ENCODE results near the gene SPEN. TPM values are rescaled to one million over a fixed set of nuclear protein-coding genes. Genes with fewer than 3 reads are reported as not detected.
"Not testable (repeated sequence)": the region's sequence is repeated elsewhere in the genome, so short reads cannot be mapped to it uniquely, and the experiment has no call there.

SPEN gene
- total RNA-seq, 5 donors from 2014 or later (not counting 1 experiment from before 2014, with no cell fraction given) = 69.9 to 81.1 (median 72.1) TPM

DNA sequence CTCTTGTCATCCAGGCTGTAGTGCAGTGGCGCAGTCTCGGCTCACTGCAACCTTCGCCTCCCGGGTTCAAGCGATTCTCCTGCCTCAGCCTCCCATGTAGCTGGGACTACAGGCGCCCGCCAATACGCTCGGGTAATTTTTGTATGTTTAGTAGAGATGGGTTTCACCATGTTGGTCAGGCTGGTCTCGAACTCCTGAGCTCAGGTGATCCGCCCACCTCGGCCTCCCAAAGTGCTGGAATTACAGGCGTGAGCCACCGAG, 11.1 kb upstream of the SPEN start:
- peak overlapping the region; percentile 90 to 95 (median 92) for H3K4me3 Mint-ChIP-seq
- H3K27ac ChIP-seq (ENCODE audit: low read length) = peak overlapping the region; percentile 93
- H3K4me1 Mint-ChIP-seq = peaks cover 11 to 25% (median 22%) of the 10 kb centered on the region in 3 donors
- H3K4me1 ChIP-seq (ENCODE audit: control insufficient read depth in 1 of 2, extremely low read depth in 1 of 2, insufficient read depth in 2 of 2, low read length in 2 of 2) = peaks cover 3 to 39% of the 10 kb centered on the region in 2 experiments
- H3K9me3 ChIP-seq; DNase-seq; H3K36me3 ChIP-seq (ENCODE audit: control insufficient read depth in 2 of 2, extremely low read depth in 1 of 2, insufficient read depth in 1 of 2, low read length in 1 of 2); CTCF ChIA-PET; H3K9me3 Mint-ChIP-seq; ATAC-seq (replicated peaks in 1 of 4); H3K27me3 Mint-ChIP-seq; H3K27me3 ChIP-seq (replicated peaks in 1 of 2; ENCODE audit: control insufficient read depth in 2 of 2, extremely low read depth in 1 of 2, insufficient read depth in 2 of 2, low read length in 1 of 2); H3K36me3 Mint-ChIP-seq: not testable (repeated sequence)
- peak overlapping the region; percentile 69 to 75 for H3K4me3 ChIP-seq (ENCODE audit: control insufficient read depth in 1 of 2, extremely low read depth in 1 of 2, low read length in 1 of 2)
- POLR2A ChIA-PET = interaction anchor here in 1 of 2 donors (1.1 to 2.1 kb wide), 3 partner anchors 11 to 140 kb away, joined by 3 to 6 read pairs (median 5); partner anchors contain the start of genes SPEN and ZBTB17
- H3K27ac Mint-ChIP-seq = peak overlapping the region; percentile 97
- WGBS (ENCODE audit: insufficient coverage) = 83% methylated on average over 7 of the region's 14 CpGs

DNA sequence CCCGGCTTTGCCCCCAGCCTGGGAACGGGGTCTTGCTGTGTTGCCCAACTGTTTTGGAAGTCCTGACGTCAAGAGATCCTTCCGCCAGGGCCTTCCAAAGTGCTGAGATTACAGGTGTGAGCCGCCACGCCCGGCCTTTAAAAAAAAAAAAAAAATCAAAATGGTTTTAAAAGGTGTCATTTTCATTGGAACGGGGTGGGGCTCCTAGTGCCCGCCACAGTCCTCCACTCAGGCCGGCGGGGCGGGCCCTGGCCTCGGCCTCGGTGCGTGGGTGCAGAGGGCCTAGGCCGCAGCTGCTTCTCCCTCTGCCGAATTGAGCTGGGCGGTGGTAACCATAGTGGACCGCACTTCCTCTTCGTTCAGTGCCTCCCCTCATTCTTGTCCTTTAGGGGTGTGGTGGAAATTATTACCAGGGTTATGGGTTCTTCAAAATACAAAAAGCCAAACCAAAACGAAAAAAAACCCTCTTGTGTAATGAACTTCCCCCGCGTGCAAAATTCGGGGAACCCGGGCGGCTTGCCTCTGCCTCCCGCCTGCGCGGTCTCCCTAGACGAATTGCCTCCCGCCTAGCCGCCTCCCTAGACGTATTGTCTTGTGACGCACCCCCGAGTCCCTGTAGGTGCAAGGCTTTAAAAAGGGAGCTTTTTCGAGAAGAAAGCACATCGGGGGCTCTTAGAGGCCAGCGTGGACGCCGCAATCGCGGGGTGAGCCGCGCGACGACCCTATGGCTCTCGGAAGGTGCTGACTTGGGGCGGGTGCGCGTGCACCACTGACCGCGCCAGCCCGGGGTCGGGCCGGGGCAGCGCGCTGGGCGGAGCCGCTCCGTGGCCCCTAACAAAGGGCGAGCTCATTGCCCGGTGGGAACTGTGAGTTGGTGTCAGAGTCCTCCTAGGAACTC, 10.5 kb upstream of the SPEN start:
- peak overlapping the region; percentile 93 for H3K27ac ChIP-seq (ENCODE audit: low read length)
- Mint-ChIP-seq H3K27ac (peak overlapping the region; percentile 61 to 97), H3K4me1 (peaks cover 6 to 20% (median 18%) of the 10 kb centered on the region in 3 donors), H3K9me3 (no peaks in the 10 kb centered on the region), H3K4me3 (peak overlapping the region; percentile 90 to 95 (median 92)), H3K36me3 (no peaks in the 10 kb centered on the region), H3K27me3 (no peaks in the 10 kb centered on the region)
- H3K4me1 ChIP-seq (ENCODE audit: control insufficient read depth in 1 of 2, extremely low read depth in 1 of 2, insufficient read depth in 2 of 2, low read length in 2 of 2) = peaks cover 3 to 39% of the 10 kb centered on the region in 2 experiments
- DNase-seq = peak in 34 of 35 experiments; percentile 11 to 71 (median 46)
- H3K9me3 ChIP-seq = no peaks in the 10 kb centered on the region
- H3K27me3 ChIP-seq (replicated peaks in 1 of 2; ENCODE audit: control insufficient read depth in 2 of 2, extremely low read depth in 1 of 2, insufficient read depth in 2 of 2, low read length in 1 of 2) = no peaks in the 10 kb centered on the region
- H3K4me3 ChIP-seq (ENCODE audit: control insufficient read depth in 1 of 2, extremely low read depth in 1 of 2, low read length in 1 of 2) = peak overlapping the region; percentile 17 to 46
- no peaks in the 10 kb centered on the region for H3K36me3 ChIP-seq (ENCODE audit: control insufficient read depth in 2 of 2, extremely low read depth in 1 of 2, insufficient read depth in 1 of 2, low read length in 1 of 2)
- 59% methylated on average over 52 of the region's 62 CpGs for WGBS (ENCODE audit: insufficient coverage)
- CTCF ChIA-PET = interaction anchor here in 1 of 2 donors (0.5 kb wide), 1 partner anchor 42 kb away, joined by 6 read pairs; no protein-coding TSS in a partner anchor
- POLR2A ChIA-PET = interaction anchor here in 1 of 2 donors (0.7 to 2.1 kb wide), 4 partner anchors 10 to 1261 kb away, joined by 3 to 6 read pairs (median 4); partner anchors contain the start of genes SPEN and ZBTB17
- no peak for ATAC-seq (replicated peaks in 1 of 4)

DNA sequence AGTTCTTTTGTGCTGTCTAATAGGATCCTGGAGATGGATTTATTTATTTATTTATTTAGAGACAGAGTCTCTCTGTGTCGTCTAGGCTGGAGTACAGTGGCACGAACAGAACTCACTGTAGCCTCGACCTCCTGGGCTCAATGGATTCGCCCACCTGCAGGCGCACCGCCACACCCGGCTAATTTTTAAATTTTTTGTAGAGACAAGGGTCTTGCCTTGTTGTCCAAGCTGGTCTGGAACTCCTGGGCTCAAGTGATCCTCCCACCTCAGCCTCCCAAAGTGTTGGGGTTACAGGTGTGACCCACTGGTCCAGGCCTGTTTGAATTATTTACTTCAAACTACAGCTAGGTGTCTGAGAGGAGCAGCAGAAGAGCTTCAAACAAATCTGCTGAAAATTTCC, 9.6 kb upstream of the SPEN start:
- Mint-ChIP-seq H3K36me3 (no peaks in the 10 kb centered on the region), H3K4me1 (peaks cover 4 to 17% (median 15%) of the 10 kb centered on the region in 3 donors), H3K9me3 (no peaks in the 10 kb centered on the region), H3K4me3 (peak overlapping the region in 1 of 3 donors; percentile 95), H3K27me3 (no peaks in the 10 kb centered on the region), H3K27ac (peak overlapping the region in 1 of 2 donors; percentile 53)
- ChIA-PET CTCF (interaction anchor here in 1 of 2 donors (0.5 kb wide), 1 partner anchor 22 kb away, joined by 3 read pairs; no protein-coding TSS in a partner anchor), POLR2A (interaction anchor here in 1 of 2 donors (0.8 kb wide), 1 partner anchor 9 kb away, joined by 3 read pairs; the partner anchor contains the start of gene SPEN)
- WGBS (ENCODE audit: insufficient coverage) = 97% methylated on average over 6 of the region's 7 CpGs
- H3K36me3 ChIP-seq (ENCODE audit: control insufficient read depth in 2 of 2, extremely low read depth in 1 of 2, insufficient read depth in 1 of 2, low read length in 1 of 2) = no peaks in the 10 kb centered on the region
- no peak overlapping the region for H3K27ac ChIP-seq (ENCODE audit: low read length)
- no peaks in the 10 kb centered on the region for H3K9me3 ChIP-seq
- ATAC-seq (replicated peaks in 1 of 4) (no peak), DNase-seq (no peak)
- H3K4me1 ChIP-seq (ENCODE audit: control insufficient read depth in 1 of 2, extremely low read depth in 1 of 2, insufficient read depth in 2 of 2, low read length in 2 of 2) = peaks cover 3 to 30% of the 10 kb centered on the region in 2 experiments
- no peak overlapping the region for H3K4me3 ChIP-seq (ENCODE audit: control insufficient read depth in 1 of 2, extremely low read depth in 1 of 2, low read length in 1 of 2)
- H3K27me3 ChIP-seq (replicated peaks in 1 of 2; ENCODE audit: control insufficient read depth in 2 of 2, extremely low read depth in 1 of 2, insufficient read depth in 2 of 2, low read length in 1 of 2) = no peaks in the 10 kb centered on the region

DNA sequence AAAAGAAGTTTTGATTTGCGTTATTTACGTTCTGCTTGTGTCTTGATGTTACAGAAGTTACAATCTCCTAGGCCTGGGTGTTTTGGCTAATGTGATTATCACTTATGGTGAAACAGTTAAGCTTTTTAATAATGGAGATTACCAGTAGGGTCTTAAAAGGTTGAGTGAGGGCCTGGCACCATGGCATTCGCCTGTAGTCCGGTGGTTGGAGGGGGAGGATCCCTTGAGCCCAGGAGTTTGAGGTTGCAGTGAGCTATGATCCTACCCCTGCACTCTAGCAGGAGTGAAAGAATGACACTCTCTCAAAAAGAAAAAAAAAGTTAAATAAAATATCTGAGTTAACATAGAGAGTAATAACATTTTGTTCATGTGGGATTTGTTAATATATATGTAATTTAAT, 8.8 kb upstream of the SPEN start:
- Mint-ChIP-seq H3K27ac (no peak overlapping the region), H3K4me1 (peaks cover under 1 to 15% (median 12%) of the 10 kb centered on the region in 3 donors), H3K27me3 (no peaks in the 10 kb centered on the region), H3K4me3 (peak overlapping the region in 1 of 3 donors; percentile 13), H3K9me3 (no peaks in the 10 kb centered on the region), H3K36me3 (no peaks in the 10 kb centered on the region)
- no peaks in the 10 kb centered on the region for H3K27me3 ChIP-seq (replicated peaks in 1 of 2; ENCODE audit: control insufficient read depth in 2 of 2, extremely low read depth in 1 of 2, insufficient read depth in 2 of 2, low read length in 1 of 2)
- H3K4me3 ChIP-seq (ENCODE audit: control insufficient read depth in 1 of 2, extremely low read depth in 1 of 2, low read length in 1 of 2) = no peak overlapping the region
- 100% methylated on average over 2 of the region's 4 CpGs for WGBS (ENCODE audit: insufficient coverage)
- H3K4me1 ChIP-seq (ENCODE audit: control insufficient read depth in 1 of 2, extremely low read depth in 1 of 2, insufficient read depth in 2 of 2, low read length in 2 of 2) = peaks cover 0 to 24% of the 10 kb centered on the region in 2 experiments
- H3K36me3 ChIP-seq (ENCODE audit: control insufficient read depth in 2 of 2, extremely low read depth in 1 of 2, insufficient read depth in 1 of 2, low read length in 1 of 2) = no peaks in the 10 kb centered on the region
- ChIA-PET CTCF (no interaction called here), POLR2A (interaction anchor here in 1 of 2 donors (0.8 kb wide), 1 partner anchor 9 kb away, joined by 3 read pairs; the partner anchor contains the start of gene SPEN)
- no peak overlapping the region for H3K27ac ChIP-seq (ENCODE audit: low read length)
- H3K9me3 ChIP-seq = no peaks in the 10 kb centered on the region
- DNase-seq = no peak
- ATAC-seq (replicated peaks in 1 of 4) = no peak

DNA sequence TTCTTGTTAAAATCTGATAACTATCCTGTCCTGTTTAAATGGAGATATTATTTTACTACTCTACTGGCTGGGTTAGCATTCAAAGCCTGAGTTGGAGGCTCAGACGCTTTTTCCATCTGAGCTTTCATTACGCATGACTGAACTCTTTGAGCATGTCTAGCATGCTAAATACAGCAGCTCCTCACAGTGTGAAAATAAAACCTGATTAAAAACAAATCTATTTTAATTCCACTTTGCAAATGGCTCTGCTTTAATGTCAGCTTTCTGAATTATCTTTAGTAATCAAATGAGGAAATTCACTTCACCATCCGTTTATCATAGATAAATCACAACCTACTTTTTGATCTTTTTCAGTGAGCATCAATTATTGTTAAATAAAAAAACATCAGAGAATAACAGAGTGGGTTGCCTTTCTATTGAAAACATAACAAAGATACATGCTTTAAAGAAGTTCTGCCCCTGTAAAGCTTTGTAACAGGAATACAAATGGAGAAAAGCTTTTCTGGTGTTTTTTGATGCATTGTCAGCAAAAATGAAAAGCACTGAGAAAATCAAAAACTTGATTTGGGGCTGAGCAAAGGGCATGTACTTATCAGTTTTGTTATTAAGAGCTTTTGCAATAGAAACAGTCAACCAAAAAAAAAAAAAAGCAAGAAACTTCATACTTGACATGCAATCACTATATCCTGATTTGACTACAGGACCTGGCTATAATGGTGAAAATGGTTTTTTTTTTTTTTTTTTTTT, 3.5 kb upstream of the SPEN start:
- ChIA-PET POLR2A (interaction anchor here in 1 of 2 donors (0.8 kb wide), 1 partner anchor 1550 kb away, joined by 9 read pairs; no protein-coding TSS in a partner anchor), CTCF (interaction anchor here (0.6 to 1.0 kb wide), 6 partner anchors 10 to 597 kb away, joined by 3 to 13 read pairs (median 4); no protein-coding TSS in a partner anchor)
- WGBS (ENCODE audit: insufficient coverage) = no CpG with 5 or more reads among the region's 3 CpGs
- ATAC-seq (replicated peaks in 1 of 4) (no peak), DNase-seq (no peak)
- no peak overlapping the region for H3K4me3 ChIP-seq (ENCODE audit: control insufficient read depth in 1 of 2, extremely low read depth in 1 of 2, low read length in 1 of 2)
- Mint-ChIP-seq H3K27ac (no peak overlapping the region), H3K9me3 (no peaks in the 10 kb centered on the region), H3K27me3 (no peaks in the 10 kb centered on the region), H3K4me3 (no peak overlapping the region), H3K4me1 (peaks cover 23 to 26% (median 25%) of the 10 kb centered on the region in 3 donors), H3K36me3 (no peaks in the 10 kb centered on the region)
- no peaks in the 10 kb centered on the region for H3K27me3 ChIP-seq (replicated peaks in 1 of 2; ENCODE audit: control insufficient read depth in 2 of 2, extremely low read depth in 1 of 2, insufficient read depth in 2 of 2, low read length in 1 of 2)
- no peak overlapping the region for H3K27ac ChIP-seq (ENCODE audit: low read length)
- peaks cover 3 to 18% of the 10 kb centered on the region in 2 experiments for H3K4me1 ChIP-seq (ENCODE audit: control insufficient read depth in 1 of 2, extremely low read depth in 1 of 2, insufficient read depth in 2 of 2, low read length in 2 of 2)
- no peaks in the 10 kb centered on the region for H3K9me3 ChIP-seq
- H3K36me3 ChIP-seq (ENCODE audit: control insufficient read depth in 2 of 2, extremely low read depth in 1 of 2, insufficient read depth in 1 of 2, low read length in 1 of 2) = no peaks in the 10 kb centered on the region

DNA sequence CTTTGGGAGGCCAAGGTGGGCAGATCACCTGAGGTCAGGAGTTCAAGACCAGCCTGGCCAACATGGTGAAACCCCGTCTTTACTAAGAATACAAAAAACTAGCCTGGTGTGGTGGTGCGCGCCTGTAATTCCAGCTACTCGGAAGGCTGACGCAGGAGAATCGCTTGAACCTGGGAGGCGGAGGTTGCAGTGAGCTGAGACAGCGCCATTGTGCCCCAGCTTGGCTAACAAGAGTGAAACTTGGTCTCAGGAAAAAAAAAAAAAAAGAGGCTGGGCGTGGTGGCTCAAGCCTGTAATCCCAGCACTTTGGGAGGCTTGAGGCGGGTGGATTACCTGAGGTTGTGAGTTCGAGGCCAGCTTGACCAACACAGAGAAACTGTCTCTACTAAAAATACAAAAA, 1.5 kb upstream of the SPEN start:
- not testable (repeated sequence) for H3K9me3 ChIP-seq; ATAC-seq (replicated peaks in 1 of 4); DNase-seq; H3K27me3 Mint-ChIP-seq; H3K27me3 ChIP-seq (replicated peaks in 1 of 2; ENCODE audit: control insufficient read depth in 2 of 2, extremely low read depth in 1 of 2, insufficient read depth in 2 of 2, low read length in 1 of 2); H3K27ac ChIP-seq (ENCODE audit: low read length); H3K36me3 ChIP-seq (ENCODE audit: control insufficient read depth in 2 of 2, extremely low read depth in 1 of 2, insufficient read depth in 1 of 2, low read length in 1 of 2); H3K4me3 ChIP-seq (ENCODE audit: control insufficient read depth in 1 of 2, extremely low read depth in 1 of 2, low read length in 1 of 2); H3K9me3 Mint-ChIP-seq; H3K36me3 Mint-ChIP-seq
- Mint-ChIP-seq H3K4me1 (peaks cover 37 to 47% (median 42%) of the 10 kb centered on the region in 3 donors), H3K4me3 (peak overlapping the region; percentile 91 to 97 (median 91)), H3K27ac (peak overlapping the region in 1 of 2 donors; percentile 74)
- POLR2A ChIA-PET = interaction anchor here (0.6 to 4.1 kb wide), 2 partner anchors 12 to 31 kb away, joined by 3 to 85 read pairs; no protein-coding TSS in a partner anchor
- peaks cover 15 to 30% of the 10 kb centered on the region in 2 experiments for H3K4me1 ChIP-seq (ENCODE audit: control insufficient read depth in 1 of 2, extremely low read depth in 1 of 2, insufficient read depth in 2 of 2, low read length in 2 of 2)
- CTCF ChIA-PET = interaction anchor here in 1 of 2 donors (0.7 kb wide), 1 partner anchor 36 kb away, joined by 6 read pairs; no protein-coding TSS in a partner anchor
- no CpG with 5 or more reads among the region's 11 CpGs for WGBS (ENCODE audit: insufficient coverage)
